ENCODE data around the gene ZC3H10. TPM values are rescaled to one million over a fixed set of nuclear protein-coding genes. Genes with fewer than 3 reads are reported as not detected.

Gene ZC3H10
- total RNA-seq, 1 experiment from 2014 or later: 11.3 TPM

DNA sequence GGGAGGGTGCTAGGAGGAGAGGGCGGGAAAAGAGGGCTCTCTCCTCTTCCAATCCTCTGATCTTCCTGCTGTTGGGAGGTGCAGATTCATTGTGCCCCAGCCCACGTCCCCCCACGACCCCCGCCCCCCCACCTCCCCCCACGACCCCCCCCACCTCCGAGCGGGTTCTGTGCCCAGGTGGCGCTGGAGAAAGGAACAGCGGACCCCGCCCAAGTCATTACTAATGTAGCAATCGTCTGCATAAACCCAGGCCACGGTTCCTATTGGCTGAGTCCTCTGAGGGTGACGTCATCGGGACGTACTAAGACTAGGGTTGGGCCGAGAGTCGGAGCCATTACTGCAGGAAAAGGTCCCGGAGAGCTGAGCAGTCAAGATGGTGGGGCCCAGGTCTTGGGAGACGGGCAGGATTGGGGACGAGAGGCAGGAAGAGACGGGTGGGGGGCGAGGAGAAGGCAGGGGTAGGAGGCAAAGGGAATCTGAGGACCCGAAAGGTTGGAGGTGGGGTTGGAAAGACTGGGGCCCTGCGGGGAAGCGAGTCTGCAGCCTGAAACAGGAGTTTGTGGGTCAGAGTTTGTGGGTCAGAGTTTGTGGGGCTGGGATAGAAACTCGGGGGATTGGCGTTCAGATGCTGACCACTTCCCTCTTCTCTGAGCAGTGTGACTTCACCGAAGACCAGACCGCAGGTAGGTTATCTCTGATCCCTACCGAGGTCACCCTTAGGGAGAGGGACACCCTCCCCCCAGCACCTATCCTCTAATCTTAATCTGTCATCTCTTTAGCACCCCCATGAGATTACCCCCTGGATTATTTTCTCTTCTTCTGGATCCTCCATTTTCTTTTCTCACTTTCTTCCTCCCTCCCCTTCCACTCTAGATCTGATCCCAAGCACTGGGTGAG, 40.2 kb downstream of the ZC3H10 start, which contains the start of gene MYL6 (continued):
- TF ChIP-seq GABPB1 (CRISPR knock-in tag; IDR thresholded peaks at IDR 0.05): peak; percentile 30; the same call in 1 of the 2 replicates
- TF ChIP-seq, protein P1, sequence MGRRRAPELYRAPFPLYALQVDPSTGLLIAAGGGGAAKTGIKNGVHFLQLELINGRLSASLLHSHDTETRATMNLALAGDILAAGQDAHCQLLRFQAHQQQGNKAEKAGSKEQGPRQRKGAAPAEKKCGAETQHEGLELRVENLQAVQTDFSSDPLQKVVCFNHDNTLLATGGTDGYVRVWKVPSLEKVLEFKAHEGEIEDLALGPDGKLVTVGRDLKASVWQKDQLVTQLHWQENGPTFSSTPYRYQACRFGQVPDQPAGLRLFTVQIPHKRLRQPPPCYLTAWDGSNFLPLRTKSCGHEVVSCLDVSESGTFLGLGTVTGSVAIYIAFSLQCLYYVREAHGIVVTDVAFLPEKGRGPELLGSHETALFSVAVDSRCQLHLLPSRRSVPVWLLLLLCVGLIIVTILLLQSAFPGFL (CRISPR knock-in tag; IDR thresholded peaks at IDR 0.05; ENCODE audit: borderline replicate concordance): no peak
- TF ChIP-seq ZNF121 (CRISPR knock-in tag; IDR thresholded peaks at IDR 0.05): no peak
- TF ChIP-seq, protein P2, sequence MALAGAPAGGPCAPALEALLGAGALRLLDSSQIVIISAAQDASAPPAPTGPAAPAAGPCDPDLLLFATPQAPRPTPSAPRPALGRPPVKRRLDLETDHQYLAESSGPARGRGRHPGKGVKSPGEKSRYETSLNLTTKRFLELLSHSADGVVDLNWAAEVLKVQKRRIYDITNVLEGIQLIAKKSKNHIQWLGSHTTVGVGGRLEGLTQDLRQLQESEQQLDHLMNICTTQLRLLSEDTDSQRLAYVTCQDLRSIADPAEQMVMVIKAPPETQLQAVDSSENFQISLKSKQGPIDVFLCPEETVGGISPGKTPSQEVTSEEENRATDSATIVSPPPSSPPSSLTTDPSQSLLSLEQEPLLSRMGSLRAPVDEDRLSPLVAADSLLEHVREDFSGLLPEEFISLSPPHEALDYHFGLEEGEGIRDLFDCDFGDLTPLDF (CRISPR knock-in tag; IDR thresholded peaks at IDR 0.05): no peak
- TF ChIP-seq FOXJ3 (CRISPR knock-in tag; IDR thresholded peaks at IDR 0.05; ENCODE audit: borderline replicate concordance): no peak
- TF ChIP-seq, protein P3, sequence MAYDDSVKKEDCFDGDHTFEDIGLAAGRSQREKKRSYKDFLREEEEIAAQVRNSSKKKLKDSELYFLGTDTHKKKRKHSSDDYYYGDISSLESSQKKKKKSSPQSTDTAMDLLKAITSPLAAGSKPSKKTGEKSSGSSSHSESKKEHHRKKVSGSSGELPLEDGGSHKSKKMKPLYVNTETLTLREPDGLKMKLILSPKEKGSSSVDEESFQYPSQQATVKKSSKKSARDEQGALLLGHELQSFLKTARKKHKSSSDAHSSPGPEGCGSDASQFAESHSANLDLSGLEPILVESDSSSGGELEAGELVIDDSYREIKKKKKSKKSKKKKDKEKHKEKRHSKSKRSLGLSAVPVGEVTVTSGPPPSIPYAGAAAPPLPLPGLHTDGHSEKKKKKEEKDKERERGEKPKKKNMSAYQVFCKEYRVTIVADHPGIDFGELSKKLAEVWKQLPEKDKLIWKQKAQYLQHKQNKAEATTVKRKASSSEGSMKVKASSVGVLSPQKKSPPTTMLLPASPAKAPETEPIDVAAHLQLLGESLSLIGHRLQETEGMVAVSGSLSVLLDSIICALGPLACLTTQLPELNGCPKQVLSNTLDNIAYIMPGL (CRISPR knock-in tag; IDR thresholded peaks at IDR 0.05): no peak
- no peak for TF ChIP-seq ATF1 (CRISPR knock-in tag; IDR thresholded peaks at IDR 0.05)
- no peak for TF ChIP-seq NR2C2 (CRISPR knock-in tag; IDR thresholded peaks at IDR 0.05)
- peak; percentile 14 for TF ChIP-seq TEAD1 (CRISPR knock-in tag; IDR thresholded peaks at IDR 0.05)
- TF ChIP-seq, protein P4, sequence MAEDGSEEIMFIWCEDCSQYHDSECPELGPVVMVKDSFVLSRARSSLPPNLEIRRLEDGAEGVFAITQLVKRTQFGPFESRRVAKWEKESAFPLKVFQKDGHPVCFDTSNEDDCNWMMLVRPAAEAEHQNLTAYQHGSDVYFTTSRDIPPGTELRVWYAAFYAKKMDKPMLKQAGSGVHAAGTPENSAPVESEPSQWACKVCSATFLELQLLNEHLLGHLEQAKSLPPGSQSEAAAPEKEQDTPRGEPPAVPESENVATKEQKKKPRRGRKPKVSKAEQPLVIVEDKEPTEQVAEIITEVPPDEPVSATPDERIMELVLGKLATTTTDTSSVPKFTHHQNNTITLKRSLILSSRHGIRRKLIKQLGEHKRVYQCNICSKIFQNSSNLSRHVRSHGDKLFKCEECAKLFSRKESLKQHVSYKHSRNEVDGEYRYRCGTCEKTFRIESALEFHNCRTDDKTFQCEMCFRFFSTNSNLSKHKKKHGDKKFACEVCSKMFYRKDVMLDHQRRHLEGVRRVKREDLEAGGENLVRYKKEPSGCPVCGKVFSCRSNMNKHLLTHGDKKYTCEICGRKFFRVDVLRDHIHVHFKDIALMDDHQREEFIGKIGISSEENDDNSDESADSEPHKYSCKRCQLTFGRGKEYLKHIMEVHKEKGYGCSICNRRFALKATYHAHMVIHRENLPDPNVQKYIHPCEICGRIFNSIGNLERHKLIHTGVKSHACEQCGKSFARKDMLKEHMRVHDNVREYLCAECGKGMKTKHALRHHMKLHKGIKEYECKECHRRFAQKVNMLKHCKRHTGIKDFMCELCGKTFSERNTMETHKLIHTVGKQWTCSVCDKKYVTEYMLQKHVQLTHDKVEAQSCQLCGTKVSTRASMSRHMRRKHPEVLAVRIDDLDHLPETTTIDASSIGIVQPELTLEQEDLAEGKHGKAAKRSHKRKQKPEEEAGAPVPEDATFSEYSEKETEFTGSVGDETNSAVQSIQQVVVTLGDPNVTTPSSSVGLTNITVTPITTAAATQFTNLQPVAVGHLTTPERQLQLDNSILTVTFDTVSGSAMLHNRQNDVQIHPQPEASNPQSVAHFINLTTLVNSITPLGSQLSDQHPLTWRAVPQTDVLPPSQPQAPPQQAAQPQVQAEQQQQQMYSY (CRISPR knock-in tag; IDR thresholded peaks at IDR 0.05): no peak
- TF ChIP-seq TP53 (CRISPR knock-in tag; IDR thresholded peaks at IDR 0.05): no peak
- no peak for TF ChIP-seq ELF4 (CRISPR knock-in tag; IDR thresholded peaks at IDR 0.05; ENCODE audit: low read depth)
- TF ChIP-seq, protein P5, sequence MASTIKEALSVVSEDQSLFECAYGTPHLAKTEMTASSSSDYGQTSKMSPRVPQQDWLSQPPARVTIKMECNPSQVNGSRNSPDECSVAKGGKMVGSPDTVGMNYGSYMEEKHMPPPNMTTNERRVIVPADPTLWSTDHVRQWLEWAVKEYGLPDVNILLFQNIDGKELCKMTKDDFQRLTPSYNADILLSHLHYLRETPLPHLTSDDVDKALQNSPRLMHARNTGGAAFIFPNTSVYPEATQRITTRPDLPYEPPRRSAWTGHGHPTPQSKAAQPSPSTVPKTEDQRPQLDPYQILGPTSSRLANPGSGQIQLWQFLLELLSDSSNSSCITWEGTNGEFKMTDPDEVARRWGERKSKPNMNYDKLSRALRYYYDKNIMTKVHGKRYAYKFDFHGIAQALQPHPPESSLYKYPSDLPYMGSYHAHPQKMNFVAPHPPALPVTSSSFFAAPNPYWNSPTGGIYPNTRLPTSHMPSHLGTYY (CRISPR knock-in tag; IDR thresholded peaks at IDR 0.05): peak; percentile 95; the same call in 1 of the 2 replicates
- peak; percentile 94 for TF ChIP-seq PRRX2 (CRISPR knock-in tag; IDR thresholded peaks at IDR 0.05)
- no peak for TF ChIP-seq GTF2I (CRISPR knock-in tag; conservative IDR thresholded peaks at IDR 0.05)
- TF ChIP-seq TEAD4 (CRISPR knock-in tag; IDR thresholded peaks at IDR 0.05): no peak
- TF ChIP-seq, protein P6, sequence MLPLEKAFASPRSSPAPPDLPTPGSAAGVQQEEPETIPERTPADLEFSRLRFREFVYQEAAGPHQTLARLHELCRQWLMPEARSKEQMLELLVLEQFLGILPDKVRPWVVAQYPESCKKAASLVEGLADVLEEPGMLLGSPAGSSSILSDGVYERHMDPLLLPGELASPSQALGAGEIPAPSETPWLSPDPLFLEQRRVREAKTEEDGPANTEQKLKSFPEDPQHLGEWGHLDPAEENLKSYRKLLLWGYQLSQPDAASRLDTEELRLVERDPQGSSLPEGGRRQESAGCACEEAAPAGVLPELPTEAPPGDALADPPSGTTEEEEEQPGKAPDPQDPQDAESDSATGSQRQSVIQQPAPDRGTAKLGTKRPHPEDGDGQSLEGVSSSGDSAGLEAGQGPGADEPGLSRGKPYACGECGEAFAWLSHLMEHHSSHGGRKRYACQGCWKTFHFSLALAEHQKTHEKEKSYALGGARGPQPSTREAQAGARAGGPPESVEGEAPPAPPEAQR (CRISPR knock-in tag; IDR thresholded peaks at IDR 0.05): no peak
- TF ChIP-seq ETV6 (CRISPR knock-in tag; IDR thresholded peaks at IDR 0.05): no peak; the same call in 1 of the 2 replicates
- TF ChIP-seq, protein P7, sequence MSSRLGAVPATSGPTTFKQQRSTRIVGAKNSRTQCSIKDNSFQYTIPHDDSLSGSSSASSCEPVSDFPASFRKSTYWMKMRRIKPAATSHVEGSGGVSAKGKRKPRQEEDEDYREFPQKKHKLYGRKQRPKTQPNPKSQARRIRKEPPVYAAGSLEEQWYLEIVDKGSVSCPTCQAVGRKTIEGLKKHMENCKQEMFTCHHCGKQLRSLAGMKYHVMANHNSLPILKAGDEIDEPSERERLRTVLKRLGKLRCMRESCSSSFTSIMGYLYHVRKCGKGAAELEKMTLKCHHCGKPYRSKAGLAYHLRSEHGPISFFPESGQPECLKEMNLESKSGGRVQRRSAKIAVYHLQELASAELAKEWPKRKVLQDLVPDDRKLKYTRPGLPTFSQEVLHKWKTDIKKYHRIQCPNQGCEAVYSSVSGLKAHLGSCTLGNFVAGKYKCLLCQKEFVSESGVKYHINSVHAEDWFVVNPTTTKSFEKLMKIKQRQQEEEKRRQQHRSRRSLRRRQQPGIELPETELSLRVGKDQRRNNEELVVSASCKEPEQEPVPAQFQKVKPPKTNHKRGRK (CRISPR knock-in tag; IDR thresholded peaks at IDR 0.05; ENCODE audit: borderline replicate concordance): no peak
- TF ChIP-seq, protein P8, sequence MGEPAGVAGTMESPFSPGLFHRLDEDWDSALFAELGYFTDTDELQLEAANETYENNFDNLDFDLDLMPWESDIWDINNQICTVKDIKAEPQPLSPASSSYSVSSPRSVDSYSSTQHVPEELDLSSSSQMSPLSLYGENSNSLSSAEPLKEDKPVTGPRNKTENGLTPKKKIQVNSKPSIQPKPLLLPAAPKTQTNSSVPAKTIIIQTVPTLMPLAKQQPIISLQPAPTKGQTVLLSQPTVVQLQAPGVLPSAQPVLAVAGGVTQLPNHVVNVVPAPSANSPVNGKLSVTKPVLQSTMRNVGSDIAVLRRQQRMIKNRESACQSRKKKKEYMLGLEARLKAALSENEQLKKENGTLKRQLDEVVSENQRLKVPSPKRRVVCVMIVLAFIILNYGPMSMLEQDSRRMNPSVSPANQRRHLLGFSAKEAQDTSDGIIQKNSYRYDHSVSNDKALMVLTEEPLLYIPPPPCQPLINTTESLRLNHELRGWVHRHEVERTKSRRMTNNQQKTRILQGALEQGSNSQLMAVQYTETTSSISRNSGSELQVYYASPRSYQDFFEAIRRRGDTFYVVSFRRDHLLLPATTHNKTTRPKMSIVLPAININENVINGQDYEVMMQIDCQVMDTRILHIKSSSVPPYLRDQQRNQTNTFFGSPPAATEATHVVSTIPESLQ (CRISPR knock-in tag; IDR thresholded peaks at IDR 0.05): no peak
- peak; percentile 54; the same call in 1 of the 2 replicates for TF ChIP-seq SP1 (CRISPR knock-in tag; conservative IDR thresholded peaks at IDR 0.05)

All from WTC11 (cell line).